GM23248 (cell line): ENCODE results near the gene CRYM.

Source experiments
- EZH2 ChIP-seq: fragments of 200-600 bp; sonication (generic); IDR thresholded peaks from 2 replicates; pipeline ENCODE4 v1.6.1; 2018; ENCODE audit warnings: antibody characterized with exemption, mild to moderate bottlenecking; ENCODE audit not compliant: insufficient read depth, poor library complexity, severe bottlenecking
- EZH2phosphoT487 ChIP-seq: fragments of 200-600 bp; sonication (generic); IDR thresholded peaks from 2 replicates; pipeline ENCODE4 v1.6.1; 2018; ENCODE audit warnings: antibody characterized with exemption, moderate library complexity, mild to moderate bottlenecking, low read depth; ENCODE audit not compliant: insufficient read depth

- TF ChIP-seq EZH2phosphoT487, result no peak
- TF ChIP-seq EZH2, result no peak
Observed at GRCh38 chr16:21228361-21228872, 49.7 kb downstream of the CRYM start.
